COLO829 (cell line): ENCODE data around the gene TNNC1.

ENCODE experiments used
- DNase-seq: peaks from one replicate; pipeline ENCODE4 v3.0.0; 2012; ENCODE audit warnings: low spot score

Gene TNNC1

DNA sequence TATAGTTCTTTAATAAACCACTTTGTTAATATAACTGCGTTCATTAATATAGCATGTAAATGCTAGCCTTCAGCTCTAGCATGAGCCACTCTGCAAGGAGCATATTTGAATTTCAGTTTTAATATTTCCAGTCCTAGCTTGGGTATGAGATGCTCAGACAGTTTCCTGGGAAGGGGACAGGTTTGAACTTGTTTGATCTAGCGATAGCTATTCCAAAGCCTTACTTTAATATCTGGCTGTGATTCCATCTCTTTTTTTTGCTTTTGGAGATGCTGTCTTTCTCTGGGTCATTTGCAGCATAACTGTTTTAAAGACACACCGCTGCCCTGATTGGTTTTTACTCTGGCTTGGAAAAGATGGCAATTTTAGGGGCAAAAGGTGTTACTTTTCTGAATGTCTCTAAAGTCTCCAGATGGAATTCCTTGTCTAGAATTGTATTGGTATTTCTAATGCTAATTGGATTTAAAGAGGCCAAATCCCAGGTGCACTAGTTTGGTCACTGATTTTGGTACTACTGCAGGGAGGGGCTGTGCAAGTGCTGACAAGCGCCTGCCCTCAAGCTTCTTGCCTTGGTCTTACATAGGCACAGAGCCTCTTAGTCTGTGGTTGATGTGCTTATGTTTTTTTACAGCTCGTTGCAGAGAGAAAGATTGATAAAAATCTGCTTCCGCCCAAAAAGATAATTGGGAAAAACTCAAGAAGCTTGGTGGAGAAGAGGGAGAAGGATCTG is 4.4 kb upstream of the TNNC1 start:
- no peak for DNase-seq

DNA sequence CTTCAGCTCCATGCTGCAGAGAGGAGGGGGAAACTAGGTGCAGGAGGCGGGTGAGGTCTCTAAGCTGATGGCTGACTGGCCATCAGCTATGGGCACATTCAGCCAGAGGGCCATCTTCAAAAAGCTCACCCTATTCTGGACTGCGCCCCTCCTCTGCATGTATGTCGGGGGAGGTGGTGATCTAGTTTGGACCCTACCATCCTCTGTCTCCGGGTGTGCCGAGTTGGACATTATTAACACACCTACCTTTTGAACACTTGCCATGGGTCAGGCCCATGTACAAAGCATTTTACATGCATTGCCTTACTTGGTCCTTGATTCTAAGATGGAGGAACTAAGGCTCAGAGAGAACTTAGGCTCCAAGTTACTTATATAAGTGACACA is 3.0 kb upstream of the TNNC1 start:
- no peak for DNase-seq

DNA sequence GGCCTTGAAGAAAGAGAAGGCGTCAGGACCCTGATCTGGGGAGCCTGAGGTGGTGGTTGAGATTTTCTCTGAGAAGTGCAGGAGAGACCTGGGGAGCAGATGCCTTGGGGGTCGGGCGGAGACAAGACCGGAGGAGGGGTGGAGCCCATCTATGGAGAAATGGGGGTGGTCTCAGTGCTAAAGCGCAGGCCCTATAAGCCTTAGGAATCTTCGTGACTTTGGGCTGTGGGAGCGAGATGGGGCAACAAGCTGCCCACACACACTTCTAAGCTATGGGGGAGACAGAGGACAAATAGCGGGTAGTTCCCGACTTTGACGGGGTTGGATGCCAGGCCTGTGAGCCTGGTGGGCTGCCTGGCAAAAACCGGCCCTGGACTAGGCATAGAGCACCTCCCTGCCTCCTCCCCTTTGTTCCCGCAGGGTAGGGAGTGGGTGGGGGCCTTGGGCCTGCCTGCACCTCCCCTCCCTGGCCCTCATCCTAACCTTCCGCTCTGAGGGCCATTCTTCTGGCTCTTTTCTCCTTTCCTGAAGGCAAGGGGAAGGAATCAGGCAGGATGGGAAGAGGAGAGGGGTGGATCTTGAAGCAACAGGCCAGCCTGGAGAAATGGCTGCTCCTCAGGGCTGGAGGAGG is 2.4 kb upstream of the TNNC1 start:
- peak; percentile 62 for DNase-seq

DNA sequence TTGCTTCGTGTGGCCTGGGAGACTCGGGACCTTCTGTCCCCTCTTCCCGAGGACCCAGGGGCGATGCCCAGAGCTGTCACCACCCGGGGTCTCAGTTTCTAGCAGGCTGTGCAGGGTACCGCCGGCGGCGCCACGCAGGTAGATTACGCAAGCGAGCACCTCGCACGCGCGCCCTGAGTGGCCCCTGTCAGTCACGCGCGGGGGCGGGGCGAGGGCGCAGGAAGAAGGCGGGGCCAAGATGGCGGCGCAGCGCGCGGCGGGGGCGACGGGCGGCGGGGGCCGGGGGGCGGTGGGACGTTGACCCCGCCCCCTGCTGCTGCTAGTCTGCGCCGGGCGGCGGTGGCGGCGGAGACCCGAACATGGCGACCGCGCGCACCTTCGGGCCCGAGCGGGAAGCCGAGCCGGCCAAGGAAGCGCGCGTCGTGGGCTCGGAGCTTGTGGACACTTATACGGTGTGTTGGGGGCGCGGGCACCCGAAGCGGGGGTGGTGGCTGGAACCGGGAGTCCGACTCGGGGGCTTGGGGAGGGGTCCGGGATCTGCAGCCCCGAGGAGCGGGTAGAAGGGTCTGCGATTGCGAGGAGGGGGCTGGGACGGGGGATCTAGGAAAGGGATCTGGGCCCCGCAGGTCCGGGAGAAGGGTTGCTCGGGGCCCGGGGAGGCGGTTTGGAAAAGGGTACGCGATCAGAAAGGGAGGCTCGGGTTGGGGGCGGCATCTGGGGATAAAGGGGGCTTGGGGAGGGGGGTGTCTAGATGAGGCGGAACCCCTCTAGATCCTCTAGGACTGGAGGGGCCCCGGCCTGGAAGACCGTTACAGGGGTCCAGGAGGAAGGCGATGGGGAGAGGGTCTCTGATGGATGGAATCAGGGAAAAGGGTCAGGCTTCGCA is 1.7 kb upstream of the TNNC1 start, which contains the start of gene NISCH:
NISCH (plus strand) TSS at position 322 of the 886 bp plus-strand sequence; CDS start at position 360, 38 bp downstream.
- DNase-seq: peak; percentile 96

DNA sequence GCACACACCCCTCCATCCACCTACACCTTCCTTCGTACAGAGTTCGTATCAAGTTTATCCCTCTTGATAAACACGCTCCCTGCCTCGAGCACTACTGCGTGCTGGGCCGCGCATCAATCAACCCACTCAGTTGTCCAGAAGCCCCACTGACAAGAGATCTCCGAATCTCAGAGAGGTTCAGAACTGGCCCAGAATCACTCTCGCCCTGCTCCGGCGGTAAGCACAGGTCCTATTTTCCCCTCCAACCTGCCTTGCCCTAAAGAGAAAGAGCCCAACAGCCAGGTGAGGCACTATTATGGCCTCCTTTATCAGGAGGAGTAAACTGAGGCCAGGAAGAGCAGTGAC is 1.1 kb upstream of the TNNC1 start:
- DNase-seq: peak; percentile 8

DNA sequence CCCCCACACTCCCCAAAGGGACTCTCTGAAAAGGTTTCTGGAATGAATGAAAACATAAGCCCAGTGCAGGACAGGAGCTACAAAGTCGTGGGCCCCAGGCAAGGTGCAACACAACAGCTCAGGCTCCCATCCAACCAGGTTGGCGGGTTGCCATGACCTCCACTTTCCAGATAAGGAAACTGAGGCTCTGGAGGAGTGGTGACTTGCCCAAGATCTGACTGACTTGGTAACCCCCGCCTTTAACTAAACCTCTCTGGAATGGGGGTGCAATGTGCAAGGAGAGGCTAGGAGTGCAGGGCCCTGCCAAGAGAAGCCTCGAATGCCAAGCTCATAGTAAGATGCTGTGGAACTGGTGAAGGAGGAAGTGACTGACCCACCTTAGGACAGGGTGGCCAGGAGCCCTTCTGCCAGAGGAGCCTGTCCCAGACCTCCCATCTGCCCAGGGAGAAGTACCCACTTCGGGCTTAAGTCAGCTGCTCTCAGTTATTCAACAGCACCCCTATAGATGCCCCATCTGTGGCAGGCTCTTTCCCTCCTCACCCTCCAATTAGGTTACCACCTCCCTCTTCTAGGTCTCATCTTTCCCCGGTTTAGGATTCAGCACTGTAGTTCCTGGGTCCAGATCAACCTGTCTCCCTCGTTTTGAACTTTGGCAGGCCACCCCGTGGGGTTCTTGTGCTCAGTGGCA is 553 bp upstream of the TNNC1 start:
- no peak for DNase-seq

DNA sequence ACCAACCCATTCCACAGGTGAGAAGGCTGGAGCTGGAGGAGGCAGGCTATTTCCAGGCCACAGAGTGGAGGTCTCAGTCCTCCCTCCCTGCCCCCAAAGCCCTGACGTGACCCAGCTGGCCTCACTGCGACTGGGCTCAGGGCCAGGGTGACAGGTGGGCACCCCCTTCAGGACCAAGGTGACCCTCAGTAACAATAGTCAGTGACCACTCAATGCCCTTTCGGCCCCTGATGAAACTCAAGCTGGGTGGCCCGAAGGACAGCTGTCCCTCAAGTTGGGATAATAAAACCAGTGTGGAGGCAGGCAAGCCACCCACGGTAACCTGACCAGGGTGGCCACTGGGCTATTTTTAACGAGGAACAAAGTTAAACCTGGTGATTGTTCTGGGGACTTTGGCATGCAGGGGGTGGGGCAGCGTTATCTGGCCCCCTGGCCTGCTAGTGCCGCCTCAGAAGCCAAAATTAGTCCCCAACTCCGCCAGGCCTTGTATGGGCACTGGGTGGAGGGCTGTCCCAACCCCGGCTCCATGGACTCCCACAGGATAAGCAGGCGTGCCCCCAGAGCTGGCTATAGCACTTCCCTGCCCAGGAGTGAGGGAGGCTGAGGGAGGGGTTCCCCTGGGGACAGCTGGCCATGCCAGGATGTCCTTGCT is 1.1 kb downstream of the TNNC1 start:
- DNase-seq: no peak

DNA sequence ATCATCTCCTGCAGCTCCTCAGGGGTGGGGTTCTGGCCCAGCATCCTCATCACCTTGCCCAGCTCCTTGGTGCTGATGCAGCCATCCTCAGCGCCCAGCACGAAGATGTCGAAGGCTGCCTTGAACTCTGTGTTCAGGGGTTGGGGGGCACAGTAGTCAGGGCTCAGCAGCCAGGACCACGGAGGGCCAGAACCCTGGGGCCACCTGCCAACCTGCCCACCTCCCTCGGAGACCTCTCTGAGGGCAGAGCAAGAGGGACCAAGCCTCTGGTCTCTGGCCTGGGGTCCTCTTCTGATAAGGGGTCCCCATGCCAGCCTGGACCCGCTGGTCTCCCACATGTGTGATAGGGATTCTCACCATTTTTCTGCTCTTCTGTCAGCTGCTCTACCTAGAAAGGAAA is 1.7 kb downstream of the TNNC1 start:
- no peak for DNase-seq

DNA sequence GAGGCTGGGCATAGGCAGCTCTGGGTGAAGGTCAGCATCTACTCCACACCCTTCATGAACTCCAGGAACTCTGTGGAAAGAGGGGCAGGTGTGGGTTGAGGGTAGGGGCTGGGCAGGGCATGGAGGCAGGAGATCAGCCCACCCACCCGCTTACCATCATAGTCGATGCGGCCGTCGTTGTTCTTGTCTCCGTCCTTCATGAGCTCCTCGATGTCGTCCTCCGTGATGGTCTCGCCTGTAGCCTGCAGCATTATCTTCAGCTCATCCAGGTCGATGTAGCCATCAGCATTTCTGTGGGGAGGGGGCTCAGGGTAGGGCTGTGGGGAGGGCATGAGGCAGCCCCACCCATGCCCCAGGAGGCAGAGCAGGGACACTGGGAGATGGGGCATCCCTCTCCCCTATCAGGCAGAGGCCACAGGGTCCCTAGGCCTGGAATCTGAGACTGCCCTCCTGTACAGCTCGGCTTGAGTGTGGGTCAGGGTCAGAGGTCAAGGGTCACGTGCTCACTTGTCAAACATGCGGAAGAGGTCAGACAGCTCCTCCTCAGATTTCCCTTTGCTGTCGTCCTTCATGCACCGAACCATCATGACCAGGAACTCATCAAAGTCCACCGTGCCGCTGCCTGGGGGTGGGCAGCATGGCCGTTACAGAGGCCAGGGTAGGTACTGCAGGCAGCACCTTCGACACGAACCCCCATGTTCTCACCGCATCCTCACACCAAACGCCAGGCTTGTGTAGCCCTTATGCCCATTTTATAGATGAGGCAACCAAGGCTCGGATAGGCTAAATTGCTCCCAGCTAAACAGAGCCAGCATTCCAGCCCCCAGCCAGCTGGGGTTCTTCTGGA is 2.4 kb downstream of the TNNC1 start:
- no peak for DNase-seq

DNA sequence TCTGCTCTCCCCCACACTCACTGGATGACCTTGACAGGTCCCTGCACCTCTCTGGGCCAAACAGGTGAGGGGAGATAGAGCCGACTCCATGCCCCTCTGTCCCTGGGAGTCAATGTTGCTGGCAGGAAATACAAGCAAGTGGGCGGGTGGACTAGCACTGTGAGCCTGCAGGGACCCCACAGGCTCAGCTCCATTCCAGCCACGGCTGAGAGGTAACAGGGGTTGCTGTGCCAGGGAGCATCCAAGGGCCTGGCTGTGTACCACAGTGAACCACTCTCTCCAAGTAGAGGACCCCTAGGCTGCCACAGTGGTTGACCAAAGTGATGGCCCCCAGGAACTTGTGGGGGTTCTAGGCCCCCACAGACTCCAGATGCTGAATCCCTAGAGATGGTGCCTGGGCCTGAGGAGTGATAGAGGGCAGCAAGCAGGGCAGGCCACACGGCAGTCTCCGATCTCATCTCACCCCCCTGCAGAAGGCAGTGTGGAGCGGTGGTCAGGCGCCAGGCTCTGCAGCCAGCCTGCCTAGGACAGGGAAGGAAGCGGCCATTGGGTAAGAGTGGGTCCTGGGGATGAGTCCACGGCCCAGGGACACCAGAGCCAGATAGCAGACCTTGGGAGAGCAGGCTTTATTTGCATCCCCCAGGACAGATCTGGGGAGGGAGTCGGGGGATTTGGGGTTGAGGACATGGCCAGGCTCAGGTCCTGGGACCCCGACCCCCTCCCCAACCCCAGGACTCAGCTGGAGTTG is 3.2 kb downstream of the TNNC1 start:
- no peak for DNase-seq

DNA sequence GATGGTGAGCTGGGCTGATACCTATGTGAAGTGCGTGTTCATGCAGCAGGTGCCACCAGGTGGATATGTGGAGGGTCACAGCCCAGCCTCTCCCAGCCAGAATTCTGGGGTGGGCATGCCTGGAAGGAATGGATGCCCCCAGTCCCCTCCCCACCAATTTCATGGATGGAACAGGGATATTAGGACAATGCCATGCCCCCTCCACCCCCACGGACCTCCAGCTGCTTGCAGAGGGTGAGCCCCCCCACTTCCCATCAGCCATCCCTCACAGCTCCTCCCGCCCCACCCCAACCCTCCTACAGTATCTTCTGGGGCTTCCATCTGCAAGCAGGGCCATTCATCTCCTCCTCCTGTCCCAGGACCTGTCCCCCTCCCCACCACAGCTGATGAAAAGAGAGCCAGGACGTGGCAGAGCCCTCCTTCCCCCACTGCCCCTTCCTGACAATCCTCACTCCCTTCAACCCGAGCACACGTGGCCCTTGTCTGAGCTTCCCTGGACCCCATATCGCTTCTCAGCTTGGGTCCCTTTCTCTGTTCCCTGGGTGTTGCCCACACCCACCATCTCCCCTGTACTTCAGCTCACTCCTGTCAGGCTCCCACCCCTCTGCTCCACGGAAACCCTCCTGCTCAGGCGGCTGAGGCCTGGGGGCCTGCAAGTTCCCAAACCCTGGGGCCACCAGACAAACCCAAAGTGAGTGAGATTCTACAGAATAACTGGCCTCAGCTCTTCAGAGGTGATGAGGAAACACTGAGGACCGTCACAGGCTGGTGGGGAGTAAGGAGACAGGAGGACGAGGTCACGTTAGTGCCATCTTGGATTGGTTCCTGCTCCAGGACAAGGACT is 6.1 kb downstream of the TNNC1 start:
- no peak for DNase-seq

DNA sequence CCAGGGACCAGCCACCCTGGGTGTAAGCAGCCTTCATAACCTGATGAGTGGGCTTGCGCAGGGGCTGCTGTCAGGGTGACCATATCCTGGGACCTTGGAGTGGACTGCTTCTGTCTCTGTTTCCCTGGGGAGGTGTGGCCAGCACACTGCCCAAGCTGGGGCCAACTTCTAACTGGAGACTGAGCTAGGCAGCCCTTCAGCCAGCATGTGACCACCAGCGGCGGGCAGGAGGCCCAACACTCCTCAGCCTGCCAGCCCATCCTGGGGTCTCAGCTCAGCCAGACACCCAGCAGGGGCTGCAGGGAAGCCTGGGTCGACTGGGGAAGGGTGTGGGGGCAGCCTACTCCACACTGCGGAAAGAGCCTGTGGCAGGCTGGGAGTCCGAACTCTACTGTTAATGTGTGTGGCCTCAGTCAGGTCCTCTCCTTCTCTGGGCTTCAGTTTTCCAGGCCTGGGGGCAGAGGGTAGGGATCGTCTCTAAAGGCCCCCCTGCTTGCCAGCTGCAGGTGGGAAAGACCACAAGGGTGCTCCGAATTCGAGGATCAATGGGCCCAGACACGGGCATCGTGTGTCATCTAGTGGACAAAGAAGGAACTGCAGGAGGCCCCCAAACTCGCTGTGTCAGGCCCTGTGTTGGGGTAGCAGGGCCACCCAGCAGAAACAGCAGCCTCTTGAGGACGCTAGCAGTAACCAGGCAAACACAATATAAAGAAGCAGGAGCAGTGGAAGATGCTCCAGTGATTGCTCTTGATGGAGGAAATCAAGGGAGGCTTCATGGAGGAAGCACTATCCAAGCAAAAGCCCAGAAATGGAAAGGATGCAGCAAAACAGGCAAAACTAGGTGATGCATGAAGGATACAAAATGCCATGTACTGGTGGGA is 7.0 kb downstream of the TNNC1 start:
- peak; percentile 45 for DNase-seq

DNA sequence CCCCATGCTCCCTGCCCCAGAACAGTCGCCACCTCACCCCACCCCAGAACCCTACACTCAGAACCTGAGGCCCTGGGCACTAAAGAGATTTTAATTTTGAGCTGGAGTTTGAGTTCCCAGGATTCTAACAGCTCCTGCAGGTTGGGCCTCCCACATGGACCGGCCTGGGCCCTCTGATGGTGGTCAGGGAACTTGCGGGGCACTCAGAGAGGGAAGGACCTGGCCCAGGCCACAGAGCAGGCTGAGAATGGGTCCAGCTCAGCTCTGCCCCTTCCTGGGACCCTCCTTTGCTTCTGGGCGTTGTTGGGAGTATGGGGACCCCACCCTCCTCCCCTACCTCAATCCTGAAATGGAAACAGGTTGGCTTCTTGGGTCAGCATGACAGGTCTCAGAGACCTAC is 7.8 kb downstream of the TNNC1 start:
- no peak for DNase-seq

DNA sequence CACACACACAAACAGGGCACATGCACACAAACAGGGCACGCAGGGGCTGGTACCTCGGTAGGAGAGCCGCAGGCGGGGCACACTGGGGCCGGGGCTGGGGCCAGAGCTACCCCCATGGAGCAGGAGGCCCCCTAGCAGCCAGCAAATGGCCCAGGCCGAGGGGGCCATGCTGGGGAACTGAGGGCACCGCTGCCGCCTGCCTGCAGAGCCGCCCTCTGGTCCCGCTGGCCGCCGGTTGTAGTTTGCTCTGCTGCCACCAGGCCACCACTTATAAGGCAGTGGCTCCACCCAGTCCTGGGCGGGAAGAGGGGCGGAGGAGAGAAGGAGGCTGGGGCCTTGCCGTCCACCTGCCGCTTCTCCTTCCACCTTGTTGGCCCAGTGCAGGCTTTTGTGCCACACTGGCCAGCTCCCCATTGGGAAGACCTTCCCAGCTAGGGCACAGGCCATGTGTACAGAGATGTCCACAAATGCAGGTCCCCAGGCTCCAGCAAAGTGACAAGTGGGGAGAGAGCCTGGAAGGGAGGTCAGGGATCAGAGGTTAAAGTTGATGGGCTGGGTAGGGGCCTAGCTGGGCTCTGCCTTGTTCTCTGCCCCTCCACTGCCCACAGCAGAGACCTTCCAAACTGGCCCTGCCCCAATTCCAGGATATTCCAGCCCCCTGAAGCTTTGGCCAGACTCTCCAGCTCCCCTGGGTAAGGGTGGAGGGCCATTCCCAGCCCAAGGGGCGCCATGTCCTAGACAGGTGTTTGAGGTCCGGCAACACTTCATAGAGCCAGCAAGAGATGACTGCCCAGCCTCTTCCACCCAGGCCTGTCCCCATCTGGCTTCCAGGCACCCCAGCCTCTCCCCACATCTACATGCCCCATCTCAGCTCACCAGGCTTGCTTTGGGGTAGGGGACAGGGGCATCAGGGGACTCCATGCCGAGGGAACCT is 8.7 kb downstream of the TNNC1 start, which contains the start of gene SEMA3G:
SEMA3G (minus strand) TSS at position 244 of the 934 bp plus-strand sequence; CDS start at position 168, 76 bp downstream.
- peak; percentile 56 for DNase-seq

DNA sequence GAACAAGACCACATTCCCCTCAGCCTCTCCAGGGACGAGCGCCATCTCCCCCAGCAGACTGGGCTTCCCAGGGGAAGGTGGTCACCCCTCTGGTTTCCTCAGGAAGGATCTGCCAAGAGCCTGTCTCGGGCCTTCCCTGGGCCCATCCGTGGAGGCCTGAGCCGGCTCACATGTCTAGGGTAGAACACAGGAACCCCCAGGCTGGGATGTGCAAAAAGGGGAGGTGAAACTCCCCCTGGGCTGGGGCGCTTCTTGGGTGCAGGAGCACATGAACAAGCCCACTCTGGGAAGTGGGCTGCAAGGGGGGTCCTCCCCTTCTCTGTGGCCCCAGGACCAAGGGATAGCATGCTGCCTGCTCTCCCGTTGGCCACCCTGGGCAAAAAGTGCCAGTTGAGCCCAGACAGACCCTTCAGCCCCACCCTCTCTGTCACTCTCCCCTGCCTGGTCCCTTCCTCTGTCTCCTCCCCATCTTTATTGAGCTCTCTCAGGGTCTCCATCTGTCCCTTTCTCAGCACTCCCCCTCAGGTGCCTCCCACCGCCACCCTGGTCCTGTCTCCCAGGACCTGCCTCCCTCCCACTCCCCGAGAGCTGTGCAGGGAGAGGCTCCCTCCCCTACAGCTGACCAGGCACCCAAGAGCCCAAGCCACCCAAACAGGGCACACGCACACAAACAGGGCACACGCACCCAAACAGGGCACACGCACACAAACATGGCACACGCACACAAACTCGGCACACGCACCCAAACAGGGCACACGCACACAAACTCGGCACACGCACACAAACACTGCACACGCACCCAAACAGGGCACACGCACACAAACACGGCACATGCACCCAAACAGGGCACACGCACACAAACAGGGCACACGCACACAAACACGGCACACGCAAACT is 9.8 kb downstream of the TNNC1 start:
- no peak for DNase-seq

DNA sequence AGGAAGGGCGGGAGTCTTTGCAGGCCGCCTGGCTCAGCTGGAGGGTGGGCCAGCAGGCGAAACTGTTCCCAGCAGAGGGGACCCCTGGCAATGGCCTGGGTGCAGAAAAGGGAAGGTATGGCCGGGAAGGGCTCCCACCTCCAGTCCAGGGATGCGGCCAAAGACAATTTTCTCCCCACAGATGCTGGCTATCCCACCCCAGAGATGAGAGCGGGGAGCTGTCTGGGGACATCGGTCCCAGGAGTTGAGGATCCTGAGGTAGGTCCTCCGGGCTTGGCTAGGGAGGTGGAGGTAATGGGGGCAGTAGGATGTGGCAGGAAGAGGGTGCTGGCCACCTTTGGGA is 10.6 kb downstream of the TNNC1 start:
- DNase-seq: no peak
